Trophoblast cell (in vitro differentiated cells and primary cell): Measurements from ENCODE around the gene HEXB.

Source experiments
- DNase-seq, 2 donors: peaks; one replicate each; pipeline ENCODE4 v3.0.0-alpha.2; 2016
- H2AFZ ChIP-seq: 2 replicates; pipeline ENCODE4 v1.6.1; 2013; ENCODE audit warnings: low read length, moderate library complexity, mild to moderate bottlenecking; ENCODE audit not compliant: insufficient read depth, poor library complexity
- H2AK5ac ChIP-seq: 2 replicates; pipeline ENCODE4 v1.6.1; 2013; ENCODE audit warnings: mild to moderate bottlenecking, low read length
- H2BK120ac ChIP-seq: 2 replicates; pipeline ENCODE4 v1.6.1; 2013; ENCODE audit warnings: low read length, mild to moderate bottlenecking, moderate library complexity; ENCODE audit not compliant: insufficient read depth, poor library complexity
- H2BK12ac ChIP-seq: 2 replicates; pipeline ENCODE4 v1.6.1; 2013; ENCODE audit warnings: mild to moderate bottlenecking, low read length, moderate library complexity
- H2BK5ac ChIP-seq: 2 replicates; pipeline ENCODE4 v1.6.1; 2013; ENCODE audit warnings: low read length, low read depth, moderate library complexity, mild to moderate bottlenecking; ENCODE audit not compliant: poor library complexity
- H3K14ac ChIP-seq: 2 replicates; pipeline ENCODE4 v1.6.1; 2013; ENCODE audit warnings: mild to moderate bottlenecking, low read length
- H3K18ac ChIP-seq: 2 replicates; pipeline ENCODE4 v1.6.1; 2013; ENCODE audit warnings: mild to moderate bottlenecking, low read length
- H3K23ac ChIP-seq: 2 replicates; pipeline ENCODE4 v1.6.1; 2013; ENCODE audit warnings: low read length
- H3K27ac ChIP-seq: 2 replicates; pipeline ENCODE4 v1.5.1; 2013; ENCODE audit warnings: low read depth, mild to moderate bottlenecking, inconsistent platforms, low read length, moderate library complexity
- H3K27me3 ChIP-seq: 2 replicates; pipeline ENCODE4 v1.6.1; 2013; ENCODE audit warnings: inconsistent platforms, mild to moderate bottlenecking, low read length, moderate library complexity; ENCODE audit not compliant: insufficient read depth
- H3K36me3 ChIP-seq, 2 experiments: 1 replicate in 1 of 2; 2 replicates in 1 of 2; pipeline ENCODE4 v1.6.1; 2013; ENCODE audit warnings: low read length in 2 of 2, mild to moderate bottlenecking in 2 of 2, moderate library complexity in 1 of 2; ENCODE audit not compliant: insufficient read depth in 2 of 2, control insufficient read depth in 1 of 2
- H3K4ac ChIP-seq: 2 replicates; pipeline ENCODE4 v1.6.1; 2013; ENCODE audit warnings: low read depth, mild to moderate bottlenecking, low read length, moderate library complexity
- H3K4me1 ChIP-seq, 2 experiments: 1 replicate in 1 of 2; 2 replicates in 1 of 2; pipeline ENCODE4 v1.6.1; 2013; ENCODE audit warnings: low read length in 2 of 2, mild to moderate bottlenecking in 2 of 2, moderate library complexity in 1 of 2; ENCODE audit not compliant: insufficient read depth in 2 of 2, control insufficient read depth in 1 of 2
- H3K4me2 ChIP-seq: 2 replicates; pipeline ENCODE4 v1.6.1; 2013; ENCODE audit warnings: inconsistent platforms, mild to moderate bottlenecking, low read length, moderate library complexity
- H3K4me3 ChIP-seq: 2 replicates; pipeline ENCODE4 v1.5.1; 2013; ENCODE audit warnings: mild to moderate bottlenecking, low read depth, low read length, inconsistent platforms
- H3K79me1 ChIP-seq: one replicate; pipeline ENCODE4 v1.6.1; 2013; ENCODE audit warnings: low read length
- H3K79me2 ChIP-seq: 2 replicates; pipeline ENCODE4 v1.6.1; 2013; ENCODE audit warnings: low read length, mild to moderate bottlenecking; ENCODE audit not compliant: control insufficient read depth, insufficient read depth, poor library complexity
- H3K9ac ChIP-seq: 2 replicates; pipeline ENCODE4 v1.6.1; 2013; ENCODE audit warnings: mild to moderate bottlenecking, low read length
- H3K9me3 ChIP-seq: 2 replicates; pipeline ENCODE4 v1.6.1; 2013; ENCODE audit warnings: low read depth, mild to moderate bottlenecking, control low read depth, inconsistent platforms, low read length; ENCODE audit not compliant: insufficient read depth
- H4K12ac ChIP-seq: 2 replicates; pipeline ENCODE4 v1.6.1; 2013; ENCODE audit warnings: low read depth, mild to moderate bottlenecking, low read length, moderate library complexity
- H4K8ac ChIP-seq: 2 replicates; pipeline ENCODE4 v1.6.1; 2013; ENCODE audit warnings: low read depth, mild to moderate bottlenecking, low read length, moderate library complexity
- H4K91ac ChIP-seq: one replicate; pipeline ENCODE4 v1.6.1; 2013; ENCODE audit warnings: low read depth, mild to moderate bottlenecking, low read length, moderate library complexity
- WGBS: extraction: QIAGEN DNeasy Blood & Tissue Kit; methylation state at CpG from one replicate; pipeline ENCODE4 v1.1.7; 2013; ENCODE audit warnings: missing lambda C conversion rate; ENCODE audit not compliant: insufficient read length, insufficient coverage; ENCODE audit errors: extremely low coverage; 5-methylcytosine and 5-hydroxymethylcytosine counted together

HEXB gene

DNA sequence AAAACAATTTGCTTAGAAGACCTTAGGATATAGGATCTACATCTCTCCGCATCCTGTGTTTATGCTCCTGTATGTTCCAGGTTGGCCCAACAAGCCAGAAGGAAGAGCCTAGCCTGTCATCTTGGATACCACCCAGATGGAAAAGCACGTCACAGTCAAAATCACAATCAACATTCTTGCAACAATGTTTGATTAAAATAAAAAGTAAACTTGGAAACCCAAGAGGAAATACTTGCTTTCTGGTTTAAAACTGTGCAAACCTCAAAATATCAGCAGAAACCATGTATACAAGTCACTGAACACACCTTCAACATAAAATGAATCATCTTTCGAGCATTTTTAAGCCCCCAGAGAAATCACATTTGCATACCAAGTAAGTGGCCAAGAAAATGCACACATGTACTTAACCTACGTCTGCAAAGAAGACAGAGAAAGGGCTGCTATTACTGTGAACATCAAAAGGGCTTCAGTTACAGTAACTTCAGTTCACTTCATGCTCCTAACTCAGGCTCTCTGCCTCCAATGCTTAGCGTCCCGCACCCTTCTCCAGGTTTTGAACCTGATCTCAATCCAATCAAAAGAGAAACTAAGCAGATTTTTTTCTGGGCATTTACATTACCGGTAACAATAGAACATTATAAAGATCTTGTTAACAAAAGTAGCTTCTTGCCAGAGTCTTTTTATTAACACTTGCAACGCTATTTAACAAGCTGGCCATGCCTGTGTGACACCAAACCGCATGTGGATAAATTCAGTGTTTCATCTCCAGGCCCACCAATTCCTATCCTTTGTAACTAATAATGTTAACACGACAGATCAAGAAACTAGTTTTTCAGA lies 45.8 kb upstream of the HEXB start:
- Histone ChIP-seq H2AFZ (no peak overlapping the region), H3K36me3 (peaks cover 23 to 29% of the 10 kb centered on the region in 2 experiments), H3K18ac (no peak overlapping the region), H3K79me2 (peaks cover 44% of the 10 kb centered on the region), H4K12ac (no peak overlapping the region), H3K27me3 (no peaks in the 10 kb centered on the region), H3K14ac (no peak overlapping the region), H3K4me3 (peak overlapping the region; percentile 90), H2BK120ac (no peak overlapping the region), H2BK12ac (no peak overlapping the region), H3K9me3 (no peaks in the 10 kb centered on the region), H3K23ac (no peak overlapping the region), H3K27ac (peak overlapping the region; percentile 84), H3K4ac (peak overlapping the region; percentile 98), H2BK5ac (peak overlapping the region; percentile 86), H3K79me1 (peaks cover 40% of the 10 kb centered on the region), H2AK5ac (no peak overlapping the region), H4K91ac (no peak overlapping the region), H3K4me1 (peaks cover 33 to 43% of the 10 kb centered on the region in 2 experiments), H4K8ac (no peak overlapping the region), H3K4me2 (peak overlapping the region; percentile 75), H3K9ac (peak overlapping the region; percentile 98)
- DNase-seq = peak in 1 of 2 donors; percentile 28
- no CpG with 5 or more reads among the region's 10 CpGs for WGBS

- H3K79me1 ChIP-seq = peaks cover 41% of the 10 kb centered on the region
- H3K79me2 ChIP-seq = peaks cover 40% of the 10 kb centered on the region
- no peaks in the 10 kb centered on the region for H3K27me3 ChIP-seq
- WGBS = no CpG with 5 or more reads among the region's 57 CpGs
- peak overlapping the region; percentile 89 for H3K18ac ChIP-seq
- H3K4me2 ChIP-seq = peak overlapping the region; percentile 75
- no peak overlapping the region for H3K23ac ChIP-seq
- peak overlapping the region; percentile 86 for H2BK5ac ChIP-seq
- H3K14ac ChIP-seq = peak overlapping the region; percentile 87
- H3K4me3 ChIP-seq = peak overlapping the region; percentile 90
- DNase-seq = peak in 1 of 2 donors; percentile 50
- H3K4me1 ChIP-seq = peaks cover 30 to 39% of the 10 kb centered on the region in 2 experiments
- peak overlapping the region; percentile 39 for H4K8ac ChIP-seq
- H2AK5ac ChIP-seq = peak overlapping the region; percentile 16
- H2BK120ac ChIP-seq = peak overlapping the region; percentile 57
- H2AFZ ChIP-seq = peak overlapping the region; percentile 41
- H3K36me3 ChIP-seq = peaks cover 16 to 22% of the 10 kb centered on the region in 2 experiments
- H2BK12ac ChIP-seq = peak overlapping the region; percentile 6
- H3K9ac ChIP-seq = peak overlapping the region; percentile 98
- peak overlapping the region; percentile 84 for H3K27ac ChIP-seq
- H3K4ac ChIP-seq = peak overlapping the region; percentile 98
- no peaks in the 10 kb centered on the region for H3K9me3 ChIP-seq
- peak overlapping the region; percentile 83 for H4K91ac ChIP-seq
- peak overlapping the region; percentile 9 for H4K12ac ChIP-seq
Measured at GRCh38 chr5:74639807-74640449, 45.1 kb upstream of the HEXB start.

DNA sequence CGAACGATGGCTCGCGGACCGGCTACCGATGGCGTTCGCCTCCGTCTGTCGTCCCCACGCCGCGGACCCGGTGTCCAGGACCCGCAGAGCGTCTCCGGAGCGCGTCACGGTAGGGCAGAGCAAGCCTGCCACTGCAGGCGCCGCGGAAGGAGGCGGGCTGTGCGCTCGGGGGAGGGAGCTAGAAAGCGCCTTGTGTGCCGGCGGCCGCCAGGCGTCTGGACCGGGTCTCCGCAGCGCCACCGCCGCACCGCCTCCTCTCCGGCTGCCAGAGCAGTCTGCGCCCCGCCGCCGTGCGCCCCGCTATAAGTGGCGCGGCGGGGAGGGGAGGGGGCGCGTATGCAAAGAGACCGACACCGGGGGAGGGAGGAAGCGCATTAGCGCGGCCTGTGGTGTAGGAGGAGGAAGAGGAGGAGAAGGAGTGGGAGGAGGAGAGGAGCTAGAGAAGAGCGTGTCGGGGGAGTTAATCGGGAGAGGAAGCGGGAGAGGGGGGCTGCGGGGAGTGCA lies 44.5 kb upstream of the HEXB start, which contains the start of gene ENC1:
Gene ENC1 (minus strand): TSS at position 279 of the 504 bp plus-strand sequence. CDS start 4,243 bp downstream, outside the sequence.
- peak within 1 kb of the TSS; percentile 93 for H3K18ac ChIP-seq
- H3K4me2 ChIP-seq = peak within 1 kb of the TSS; percentile 86
- H3K9me3 ChIP-seq = no peaks in the 10 kb centered on the region
- H3K23ac ChIP-seq = no peak within 1 kb of the TSS
- peak within 1 kb of the TSS; percentile 98 for H3K4ac ChIP-seq
- peak within 1 kb of the TSS; percentile 89 for H2BK12ac ChIP-seq
- no peaks in the 10 kb centered on the region for H3K27me3 ChIP-seq
- DNase-seq = peak; percentile 85 to 91
- H3K79me2 ChIP-seq = peaks cover 34% of the 10 kb centered on the region
- peak within 1 kb of the TSS; percentile 97 for H2BK5ac ChIP-seq
- peak within 1 kb of the TSS; percentile 75 for H4K12ac ChIP-seq
- H3K36me3 ChIP-seq = peaks cover 10 to 16% of the 10 kb centered on the region in 2 experiments
- peak within 1 kb of the TSS; percentile 96 for H4K91ac ChIP-seq
- H3K4me3 ChIP-seq = peak within 1 kb of the TSS; percentile 90
- peak within 1 kb of the TSS; percentile 98 for H3K9ac ChIP-seq
- peak within 1 kb of the TSS; percentile 82 for H4K8ac ChIP-seq
- peaks cover 41% of the 10 kb centered on the region for H3K79me1 ChIP-seq
- H2BK120ac ChIP-seq = peak within 1 kb of the TSS; percentile 86
- peak within 1 kb of the TSS; percentile 91 for H2AK5ac ChIP-seq
- no CpG with 5 or more reads among the region's 59 CpGs for WGBS
- peak within 1 kb of the TSS; percentile 80 for H2AFZ ChIP-seq
- H3K4me1 ChIP-seq = peaks cover 25 to 33% of the 10 kb centered on the region in 2 experiments
- H3K14ac ChIP-seq = peak within 1 kb of the TSS; percentile 94
- H3K27ac ChIP-seq = peak within 1 kb of the TSS; percentile 86
